ENCODE results near the gene PEG3. TPM values are rescaled to one million over a fixed set of nuclear protein-coding genes. Genes with fewer than 3 reads are reported as not detected.
"Not testable (repeated sequence)": the region's sequence is repeated elsewhere in the genome, so short reads cannot be mapped to it uniquely, and the experiment has no call there.

PEG3 gene
- total RNA-seq, 3 donors from 2014 or later (not counting 1 experiment from before 2014, with no cell fraction given): not detected

- Histone ChIP-seq H3K4me3 (ENCODE audit: low read length) (no peak overlapping the region), H3K9me3 (ENCODE audit: control insufficient read depth, insufficient read depth, low read length) (peaks cover 26% of the 10 kb centered on the region), H3K4me1 (ENCODE audit: control insufficient read depth, insufficient read depth, low read length) (no peaks in the 10 kb centered on the region), H3K27me3 (ENCODE audit: control insufficient read depth, insufficient read depth, low read length) (no peaks in the 10 kb centered on the region), H3K36me3 (ENCODE audit: control insufficient read depth, insufficient read depth, low read length) (no peaks in the 10 kb centered on the region), H3K27ac (ENCODE audit: low read length) (no peak overlapping the region)
- no peak overlapping the region for H3K4me3 Mint-ChIP-seq
- 69% methylated on average over 2 of the region's 2 CpGs for WGBS (ENCODE audit: insufficient coverage)
- H3K4me1 Mint-ChIP-seq: no peaks in the 10 kb centered on the region
- H3K27ac Mint-ChIP-seq: no peak overlapping the region
- peaks cover 17 to 22% of the 10 kb centered on the region in 2 donors for H3K9me3 Mint-ChIP-seq
- DNase-seq (no peak), ATAC-seq (no peak)
- intact Hi-C loops (cut with micrococcal nuclease): no loop called here
- H3K27me3 Mint-ChIP-seq (ENCODE audit: low read depth in 2 of 2): no peaks in the 10 kb centered on the region
- H3K36me3 Mint-ChIP-seq: peaks cover 8% of the 10 kb centered on the region
- no peak for TF ChIP-seq CTCF (IDR thresholded peaks at IDR 0.05)
These were observed 26.0 kb upstream of the PEG3 start for GRCh38 chr19:56866538-56866937.

- Histone ChIP-seq H3K36me3 (ENCODE audit: control insufficient read depth, insufficient read depth, low read length) (no peaks in the 10 kb centered on the region), H3K9me3 (ENCODE audit: control insufficient read depth, insufficient read depth, low read length) (peaks cover 24% of the 10 kb centered on the region), H3K27me3 (ENCODE audit: control insufficient read depth, insufficient read depth, low read length) (no peaks in the 10 kb centered on the region), H3K4me1 (ENCODE audit: control insufficient read depth, insufficient read depth, low read length) (no peaks in the 10 kb centered on the region), H3K4me3 (ENCODE audit: low read length) (no peak overlapping the region), H3K27ac (ENCODE audit: low read length) (no peak overlapping the region)
- TF ChIP-seq CTCF (IDR thresholded peaks at IDR 0.05): no peak
- peaks cover 11 to 18% of the 10 kb centered on the region in 2 donors for H3K9me3 Mint-ChIP-seq
- H3K27ac Mint-ChIP-seq: no peak overlapping the region
- no peak overlapping the region for H3K4me3 Mint-ChIP-seq
- H3K4me1 Mint-ChIP-seq: no peaks in the 10 kb centered on the region
- WGBS (ENCODE audit: insufficient coverage): 61% methylated on average over 50 of the region's 50 CpGs
- DNase-seq: no peak
- intact Hi-C loops (cut with micrococcal nuclease): no loop called here
- ATAC-seq: no peak
- no peaks in the 10 kb centered on the region for H3K27me3 Mint-ChIP-seq (ENCODE audit: low read depth in 2 of 2)
- H3K36me3 Mint-ChIP-seq: no peaks in the 10 kb centered on the region
These were observed 24.1 kb upstream of the PEG3 start for GRCh38 chr19:56864443-56865125.

GRCh38 chr19:56862741-56863140 is 22.2 kb upstream of the PEG3 start:
- H3K4me3 ChIP-seq (ENCODE audit: low read length): no peak overlapping the region
- H3K4me3 Mint-ChIP-seq: no peak overlapping the region
- H3K9me3 Mint-ChIP-seq: peaks cover 7 to 18% of the 10 kb centered on the region in 2 donors

DNA sequence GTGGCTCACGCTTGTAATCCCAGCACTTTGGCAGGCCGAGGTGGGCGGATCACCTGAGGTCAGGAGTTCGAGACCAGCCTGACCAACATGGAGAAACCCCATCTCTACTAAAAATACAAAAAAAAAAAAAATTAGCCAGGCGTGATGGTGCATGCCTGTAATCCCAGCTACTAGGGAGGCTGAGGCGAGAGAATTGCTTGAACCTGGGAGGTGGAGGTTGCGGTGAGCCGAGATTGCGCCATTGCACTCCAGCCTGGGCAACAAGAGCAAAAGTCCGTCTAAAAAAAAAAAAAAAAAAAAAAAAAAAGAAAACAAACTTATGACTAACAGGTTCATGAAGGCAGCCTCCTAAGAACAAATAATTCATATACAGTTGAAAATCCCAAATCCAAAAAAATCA is 19.9 kb upstream of the PEG3 start:
- H3K4me3 ChIP-seq (ENCODE audit: low read length); H3K4me1 Mint-ChIP-seq; H3K27me3 ChIP-seq (ENCODE audit: control insufficient read depth, insufficient read depth, low read length); H3K27me3 Mint-ChIP-seq (ENCODE audit: low read depth in 2 of 2); H3K4me3 Mint-ChIP-seq; H3K36me3 ChIP-seq (ENCODE audit: control insufficient read depth, insufficient read depth, low read length); H3K27ac ChIP-seq (ENCODE audit: low read length); H3K36me3 Mint-ChIP-seq; H3K4me1 ChIP-seq (ENCODE audit: control insufficient read depth, insufficient read depth, low read length); DNase-seq; intact Hi-C loops (cut with micrococcal nuclease); ATAC-seq; H3K27ac Mint-ChIP-seq: not testable (repeated sequence)
- peaks cover 11 to 23% of the 10 kb centered on the region in 2 donors for H3K9me3 Mint-ChIP-seq
- peaks cover 20% of the 10 kb centered on the region for H3K9me3 ChIP-seq (ENCODE audit: control insufficient read depth, insufficient read depth, low read length)
- 94% methylated on average over 8 of the region's 10 CpGs for WGBS (ENCODE audit: insufficient coverage)

More at GRCh38 chr19:56862741-56863140, 22.2 kb upstream of the PEG3 start:
- no peak for ATAC-seq
- Histone ChIP-seq H3K36me3 (ENCODE audit: control insufficient read depth, insufficient read depth, low read length) (no peaks in the 10 kb centered on the region), H3K27me3 (ENCODE audit: control insufficient read depth, insufficient read depth, low read length) (no peaks in the 10 kb centered on the region), H3K4me1 (ENCODE audit: control insufficient read depth, insufficient read depth, low read length) (no peaks in the 10 kb centered on the region), H3K27ac (ENCODE audit: low read length) (no peak overlapping the region), H3K9me3 (ENCODE audit: control insufficient read depth, insufficient read depth, low read length) (peaks cover 16% of the 10 kb centered on the region)
- no peaks in the 10 kb centered on the region for H3K4me1 Mint-ChIP-seq
- DNase-seq: no peak
- 89% methylated on average over 4 of the region's 4 CpGs for WGBS (ENCODE audit: insufficient coverage)
- H3K27ac Mint-ChIP-seq: no peak overlapping the region
- intact Hi-C loops (cut with micrococcal nuclease): no loop called here
- H3K36me3 Mint-ChIP-seq: no peaks in the 10 kb centered on the region
- no peaks in the 10 kb centered on the region for H3K27me3 Mint-ChIP-seq (ENCODE audit: low read depth in 2 of 2)
- TF ChIP-seq CTCF (IDR thresholded peaks at IDR 0.05): no peak
